ENCODE measurements around the gene SRSF7.

The SRSF7 gene

DNA sequence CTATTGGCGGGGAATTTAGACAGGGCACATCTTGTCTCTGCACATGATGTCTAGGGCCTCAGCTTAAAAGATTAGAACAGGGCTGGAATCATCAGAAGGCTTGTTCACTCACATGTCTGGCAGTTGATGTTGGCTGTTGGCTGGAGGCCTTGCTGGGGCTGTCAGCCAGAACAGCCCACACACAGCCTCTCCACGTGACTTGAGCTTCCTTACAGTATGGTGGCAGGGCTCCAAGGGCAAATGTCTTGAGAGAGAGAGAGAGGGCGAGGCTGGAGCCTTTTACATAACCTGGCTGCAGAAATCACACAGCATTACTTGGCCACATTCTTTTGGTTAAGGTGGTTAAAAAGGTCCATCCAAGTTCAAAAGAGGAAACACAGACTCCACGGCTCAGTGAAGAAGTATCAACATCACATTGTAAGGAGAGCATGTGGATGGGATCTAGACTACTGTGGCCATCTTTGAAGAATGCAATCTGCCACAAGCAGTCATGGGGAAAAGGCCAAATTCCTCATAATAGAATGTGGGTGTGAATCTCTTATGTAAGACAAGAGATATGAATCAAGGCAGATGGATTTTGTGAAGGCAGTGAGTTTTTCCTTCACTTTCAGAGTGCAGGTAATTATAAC is 30.4 kb downstream of the SRSF7 start:
- TF ChIP-seq, protein P1, sequence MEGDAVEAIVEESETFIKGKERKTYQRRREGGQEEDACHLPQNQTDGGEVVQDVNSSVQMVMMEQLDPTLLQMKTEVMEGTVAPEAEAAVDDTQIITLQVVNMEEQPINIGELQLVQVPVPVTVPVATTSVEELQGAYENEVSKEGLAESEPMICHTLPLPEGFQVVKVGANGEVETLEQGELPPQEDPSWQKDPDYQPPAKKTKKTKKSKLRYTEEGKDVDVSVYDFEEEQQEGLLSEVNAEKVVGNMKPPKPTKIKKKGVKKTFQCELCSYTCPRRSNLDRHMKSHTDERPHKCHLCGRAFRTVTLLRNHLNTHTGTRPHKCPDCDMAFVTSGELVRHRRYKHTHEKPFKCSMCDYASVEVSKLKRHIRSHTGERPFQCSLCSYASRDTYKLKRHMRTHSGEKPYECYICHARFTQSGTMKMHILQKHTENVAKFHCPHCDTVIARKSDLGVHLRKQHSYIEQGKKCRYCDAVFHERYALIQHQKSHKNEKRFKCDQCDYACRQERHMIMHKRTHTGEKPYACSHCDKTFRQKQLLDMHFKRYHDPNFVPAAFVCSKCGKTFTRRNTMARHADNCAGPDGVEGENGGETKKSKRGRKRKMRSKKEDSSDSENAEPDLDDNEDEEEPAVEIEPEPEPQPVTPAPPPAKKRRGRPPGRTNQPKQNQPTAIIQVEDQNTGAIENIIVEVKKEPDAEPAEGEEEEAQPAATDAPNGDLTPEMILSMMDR (IDR thresholded peaks at IDR 0.05) = no peak

DNA sequence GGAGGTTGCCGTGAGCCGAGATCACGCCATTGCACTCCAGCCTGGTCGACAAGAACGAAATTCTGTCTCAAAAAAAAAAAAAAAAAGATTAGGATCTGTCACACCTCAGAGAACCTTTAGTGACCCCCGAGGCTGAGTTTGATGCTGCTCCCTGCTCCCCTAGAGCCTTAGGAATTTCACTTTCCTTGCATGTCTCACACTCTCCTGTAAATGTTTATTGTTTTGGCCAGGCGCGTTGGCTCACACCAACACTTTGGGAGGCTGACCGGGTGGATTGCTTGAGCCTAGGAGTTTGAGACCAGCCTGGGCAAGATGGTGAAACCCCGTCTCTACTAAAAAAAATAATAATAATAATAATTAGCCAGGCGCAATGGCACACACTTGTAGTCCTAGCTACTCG is 31.5 kb downstream of the SRSF7 start:
- TF ChIP-seq, protein P1 (IDR thresholded peaks at IDR 0.05) = no peak

DNA sequence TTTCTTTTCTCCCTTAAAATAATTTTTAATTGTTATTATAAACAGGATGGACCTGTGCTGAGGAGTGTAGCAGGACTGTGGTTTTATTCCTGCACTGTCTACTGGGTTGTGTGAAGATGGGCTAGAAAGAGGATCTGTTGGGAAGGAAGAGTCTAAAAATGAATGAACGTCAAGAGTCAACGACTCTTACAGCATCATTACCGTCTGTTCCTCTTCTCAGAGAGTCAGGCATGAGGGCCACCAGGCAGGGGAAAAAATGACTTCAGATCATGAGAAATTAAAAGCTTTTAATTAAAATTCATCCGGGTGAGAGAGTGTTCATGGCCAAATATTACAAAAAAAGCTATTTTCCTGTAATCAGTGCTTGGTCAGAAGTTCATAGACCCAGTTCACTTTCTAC is 32.6 kb downstream of the SRSF7 start:
- TF ChIP-seq, protein P1 (IDR thresholded peaks at IDR 0.05) = no peak

DNA sequence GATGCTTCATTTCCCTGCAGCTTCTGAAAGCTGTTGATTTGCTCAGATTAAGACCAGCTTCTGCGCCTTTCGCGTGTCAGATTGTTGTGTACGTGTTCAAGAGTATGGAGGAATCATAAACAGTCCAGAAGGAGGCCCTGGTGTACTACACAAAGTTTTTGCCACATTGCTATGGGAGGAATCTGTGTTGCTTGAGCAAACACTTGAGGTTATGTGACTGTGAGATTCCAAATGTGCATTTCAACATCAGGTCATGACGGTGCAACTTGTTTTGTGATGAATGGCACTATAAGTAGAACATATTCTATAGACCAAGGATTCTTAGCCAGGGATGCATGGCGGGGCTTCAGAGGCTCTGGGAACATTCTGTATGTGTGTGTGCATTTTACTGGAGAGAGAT is 35.0 kb downstream of the SRSF7 start:
- TF ChIP-seq, protein P1 (IDR thresholded peaks at IDR 0.05) = no peak

DNA sequence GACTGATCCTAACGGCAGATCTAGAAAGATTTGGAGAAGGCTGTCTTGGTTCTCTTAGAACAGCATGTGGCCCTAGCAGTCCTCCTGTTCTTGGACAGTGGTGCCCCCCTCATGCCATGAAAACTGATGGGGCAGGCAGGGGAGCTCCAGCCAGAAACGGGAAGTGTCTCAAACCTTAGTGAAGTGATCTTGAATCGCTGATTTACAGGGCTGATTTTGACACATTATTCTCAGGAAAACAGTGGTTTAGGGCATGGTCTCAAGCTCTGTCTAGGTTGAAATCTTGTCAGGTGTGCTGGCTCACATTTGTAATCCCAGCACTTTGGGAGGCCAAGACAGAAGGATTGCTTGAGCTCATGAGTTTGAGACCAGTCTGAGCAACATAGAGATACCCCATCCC is 37.8 kb downstream of the SRSF7 start:
- TF ChIP-seq, protein P1 (IDR thresholded peaks at IDR 0.05) = no peak

DNA sequence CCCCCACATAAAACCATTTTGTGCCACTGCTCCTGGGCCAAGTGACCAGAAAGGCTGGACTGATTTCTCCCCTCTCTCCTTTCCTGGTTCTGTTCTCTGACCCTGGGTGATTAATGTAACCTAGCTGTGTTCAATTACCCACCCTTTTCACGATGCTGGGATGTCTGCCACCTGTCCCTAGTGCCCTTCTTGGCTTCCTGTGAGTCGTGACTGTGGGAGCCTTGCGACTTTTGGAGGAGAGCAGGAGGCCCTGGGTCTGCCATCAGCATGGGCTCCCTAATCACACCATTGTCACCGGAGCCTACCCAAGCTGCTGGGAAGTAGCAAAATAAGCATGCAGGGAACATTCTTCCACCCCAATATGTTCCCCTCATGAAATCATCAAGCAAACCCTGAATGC is 38.3 kb downstream of the SRSF7 start:
- TF ChIP-seq, protein P1 (IDR thresholded peaks at IDR 0.05) = no peak

DNA sequence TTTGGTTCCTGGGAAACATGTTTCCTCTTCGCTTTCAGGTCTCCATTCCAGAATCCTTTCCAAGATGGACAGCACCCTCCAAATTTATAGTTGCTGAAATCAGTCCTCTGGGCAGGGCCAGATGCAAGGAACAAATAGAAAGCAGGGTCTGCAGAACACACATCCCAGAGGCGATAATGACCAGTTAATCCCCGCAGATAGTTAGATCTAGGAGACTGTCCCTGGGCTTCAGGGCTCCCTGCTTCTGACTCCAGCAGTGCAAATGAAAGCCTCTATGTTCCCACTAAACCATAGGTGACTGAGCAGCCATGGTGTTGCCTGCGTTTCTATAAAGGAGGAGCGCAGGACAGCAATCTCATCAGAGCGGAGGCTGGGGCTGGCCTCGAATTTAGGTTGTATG is 38.7 kb downstream of the SRSF7 start:
- TF ChIP-seq, protein P1 (IDR thresholded peaks at IDR 0.05) = no peak

DNA sequence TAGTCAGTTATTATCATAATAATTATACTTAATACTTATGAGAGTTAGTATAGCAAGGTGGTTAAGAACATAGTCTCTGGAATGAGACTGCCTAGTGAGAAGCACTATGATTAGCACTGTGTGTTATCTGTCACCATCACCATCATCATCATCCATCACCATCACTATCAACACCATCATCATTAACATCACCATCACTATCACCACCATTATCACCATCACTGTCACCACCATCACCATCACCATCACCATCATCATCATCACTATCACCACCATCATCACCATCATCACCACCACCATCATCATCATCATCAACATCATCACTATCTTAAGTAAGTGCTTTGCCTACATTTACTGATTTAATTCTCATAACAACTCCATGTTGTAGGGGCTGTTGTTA is 39.6 kb downstream of the SRSF7 start:
- TF ChIP-seq, protein P1 (IDR thresholded peaks at IDR 0.05) = no peak
